Peyer's patch (tissue), 4 donors: ENCODE results near the gene CLEC2L. TPM values are rescaled to one million over a fixed set of nuclear protein-coding genes. Genes with fewer than 3 reads are reported as not detected.

Experiments used
- DNase-seq, 3 donors: peaks; one replicate each; pipeline ENCODE4 v3.0.0-alpha.2; 2017 to 2019
- H3K27ac ChIP-seq, 4 donors: fragments of 200-600 bp; sonication (generic); one replicate each; pipeline ENCODE4 v1.5.1; 2016 to 2019
- H3K27me3 ChIP-seq, 2 donors: fragments of 200-600 bp; sonication (generic); one replicate each; pipeline ENCODE4 v1.5.1; 2019
- H3K36me3 ChIP-seq, 3 donors: fragments of 200-600 bp; sonication (generic); one replicate each; pipeline ENCODE4 v1.5.1; 2016 to 2019
- H3K4me1 ChIP-seq, 4 donors: fragments of 200-600 bp; sonication (generic); one replicate each; pipeline ENCODE4 v1.5.1; 2016 to 2019
- H3K4me3 ChIP-seq, 4 donors: fragments of 200-600 bp; sonication (generic); 1 replicate in 3 of 4; 2 replicates in 1 of 4; pipeline ENCODE4 v1.5.1; 2016 to 2019; ENCODE audit warnings: mild to moderate bottlenecking in 1 of 4
- H3K9me3 ChIP-seq, 4 donors: fragments of 200-600 bp; sonication (generic); one replicate each; pipeline ENCODE4 v1.5.1; 2016 to 2019; ENCODE audit warnings: mild to moderate bottlenecking in 1 of 4
- CTCF ChIP-seq, 6 experiments: fragments of 450-650 bp in 4 of 6; fragments of 200-600 bp in 2 of 6; sonication (generic) in 1 of 6; IDR thresholded peaks; one replicate each; pipeline ENCODE4 v1.5.1; 2017 to 2019; ENCODE audit warnings: antibody characterized with exemption in 6 of 6, mild to moderate bottlenecking in 3 of 6, moderate library complexity in 1 of 6
- POLR2A ChIP-seq, 2 donors: fragments of 450-650 bp; IDR thresholded peaks; one replicate each; pipeline ENCODE4 v1.5.1; 2017; ENCODE audit warnings: antibody characterized with exemption in 2 of 2, mild to moderate bottlenecking in 2 of 2, moderate library complexity in 2 of 2
- total RNA-seq, 4 donors: library from RNA; depleted of rRNA; stranded (reverse); fragments of >200 nt; gene quantifications; one replicate each; pipeline ENCODE4 v1.1.0, GENCODE V29; 2016

Gene CLEC2L
- total RNA-seq, 4 donors from 2014 or later: not detected

- H3K27ac ChIP-seq: no peak overlapping the region
- DNase-seq: no peak
- H3K4me1 ChIP-seq: no peaks in the 10 kb centered on the region
- H3K4me3 ChIP-seq: no peak overlapping the region
- H3K9me3 ChIP-seq: no peaks in the 10 kb centered on the region
- no peak for TF ChIP-seq POLR2A (IDR thresholded peaks at IDR 0.05)
- TF ChIP-seq CTCF (IDR thresholded peaks at IDR 0.05): no peak
- H3K27me3 ChIP-seq: no peaks in the 10 kb centered on the region
- peaks cover 0 to 48% (median 0%) of the 10 kb centered on the region in 3 donors for H3K36me3 ChIP-seq
These were observed 46.6 kb downstream of the CLEC2L start for GRCh38 chr7:139570119-139570518.

GRCh38 chr7:139570626-139571025 is 47.1 kb downstream of the CLEC2L start:
- Histone ChIP-seq H3K27ac (no peak overlapping the region), H3K4me1 (no peaks in the 10 kb centered on the region), H3K4me3 (no peak overlapping the region), H3K9me3 (no peaks in the 10 kb centered on the region), H3K27me3 (no peaks in the 10 kb centered on the region), H3K36me3 (peaks cover 0 to 50% (median 0%) of the 10 kb centered on the region in 3 donors)
- no peak for TF ChIP-seq CTCF (IDR thresholded peaks at IDR 0.05)
- no peak for DNase-seq

GRCh38 chr7:139571190-139571589 is 47.7 kb downstream of the CLEC2L start:
- no peak for DNase-seq
- no peak overlapping the region for H3K27ac ChIP-seq
- TF ChIP-seq CTCF (IDR thresholded peaks at IDR 0.05) (no peak), POLR2A (IDR thresholded peaks at IDR 0.05) (no peak)
- no peaks in the 10 kb centered on the region for H3K27me3 ChIP-seq
- peaks cover 0 to 53% (median 0%) of the 10 kb centered on the region in 3 donors for H3K36me3 ChIP-seq
- no peaks in the 10 kb centered on the region for H3K4me1 ChIP-seq
- no peak overlapping the region for H3K4me3 ChIP-seq
- H3K9me3 ChIP-seq: no peaks in the 10 kb centered on the region

- H3K4me3 ChIP-seq: no peak overlapping the region
- TF ChIP-seq POLR2A (IDR thresholded peaks at IDR 0.05): no peak
- TF ChIP-seq CTCF (IDR thresholded peaks at IDR 0.05): no peak
- no peak overlapping the region for H3K27ac ChIP-seq
- H3K9me3 ChIP-seq: no peaks in the 10 kb centered on the region
- H3K36me3 ChIP-seq: peaks cover 0 to 58% (median 0%) of the 10 kb centered on the region in 3 donors
- H3K4me1 ChIP-seq: no peaks in the 10 kb centered on the region
- no peaks in the 10 kb centered on the region for H3K27me3 ChIP-seq
- DNase-seq: no peak
These were observed 48.2 kb downstream of the CLEC2L start for GRCh38 chr7:139571651-139572050.

GRCh38 chr7:139572071-139572470 is 48.6 kb downstream of the CLEC2L start:
- H3K4me3 ChIP-seq: no peak overlapping the region
- no peak for DNase-seq
- H3K9me3 ChIP-seq: no peaks in the 10 kb centered on the region
- H3K27ac ChIP-seq: no peak overlapping the region
- H3K27me3 ChIP-seq: no peaks in the 10 kb centered on the region
- TF ChIP-seq CTCF (IDR thresholded peaks at IDR 0.05) (no peak), POLR2A (IDR thresholded peaks at IDR 0.05) (no peak)
- peaks cover 0 to 58% (median 0%) of the 10 kb centered on the region in 3 donors for H3K36me3 ChIP-seq
- no peaks in the 10 kb centered on the region for H3K4me1 ChIP-seq
